AG04449 (cell line): ENCODE results near the gene KCP.

Experiments used
- CTCF ChIA-PET: fragments of 350-600 bp; formaldehyde crosslinking; extraction: SDS; loops from one replicate; lab custom pipeline; 2021; ENCODE audit warnings: antibody characterized with exemption; lab: Yijun Ruan, JAX
- POLR2A ChIA-PET: fragments of 400-600, 350-600 bp; formaldehyde crosslinking; extraction: SDS; loops from one replicate; lab custom pipeline; 2020; ENCODE audit warnings: antibody characterized with exemption, inconsistent platforms; lab: Yijun Ruan, JAX
- DNase-seq: peaks from one replicate; pipeline ENCODE4 v3.0.0-alpha.2; 2010; ENCODE audit warnings: low read depth, low spot score
- H3K4me3 ChIP-seq: 2 replicates; pipeline ENCODE4 v1.5.1; 2011; ENCODE audit warnings: low read depth, mild to moderate bottlenecking, control low read depth, low read length
- TF ChIP-seq, protein P1 (sequence below): IDR thresholded peaks from one replicate; pipeline ENCODE4 v1.5.1; 2011; ENCODE audit warnings: mild to moderate bottlenecking, moderate library complexity, low read length, control low read depth, inconsistent platforms; ENCODE audit not compliant: insufficient read depth; ENCODE audit errors: missing control alignments

KCP gene

DNA sequence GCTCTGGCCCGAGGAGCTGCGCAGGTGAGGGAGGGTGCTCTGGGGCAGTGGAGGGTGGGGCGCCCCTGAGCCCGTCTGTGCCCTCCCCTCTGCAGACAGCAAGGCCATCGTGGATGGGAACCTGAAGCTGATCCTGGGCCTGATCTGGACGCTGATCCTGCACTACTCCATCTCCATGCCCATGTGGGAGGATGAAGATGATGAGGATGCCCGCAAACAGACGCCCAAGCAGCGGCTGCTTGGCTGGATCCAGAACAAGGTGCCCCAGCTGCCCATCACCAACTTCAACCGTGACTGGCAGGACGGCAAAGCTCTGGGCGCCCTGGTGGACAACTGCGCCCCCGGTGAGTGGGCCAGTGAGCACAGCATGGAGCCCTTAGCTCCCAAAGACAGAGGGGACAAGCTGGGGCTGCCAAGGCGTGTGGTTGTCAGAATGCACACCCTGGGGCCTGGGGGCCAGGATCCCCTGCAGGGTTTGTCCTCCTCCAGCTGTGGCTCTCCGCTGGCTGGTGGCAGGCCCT is 75.2 kb downstream of the KCP start:
- POLR2A ChIA-PET = interaction anchor here (0.7 to 1.7 kb wide), 5 partner anchors 8 to 97 kb away, joined by 3 to 6 read pairs (median 4); partner anchors contain the start of genes ATP6V1F and CALU
- TF ChIP-seq, protein P1, sequence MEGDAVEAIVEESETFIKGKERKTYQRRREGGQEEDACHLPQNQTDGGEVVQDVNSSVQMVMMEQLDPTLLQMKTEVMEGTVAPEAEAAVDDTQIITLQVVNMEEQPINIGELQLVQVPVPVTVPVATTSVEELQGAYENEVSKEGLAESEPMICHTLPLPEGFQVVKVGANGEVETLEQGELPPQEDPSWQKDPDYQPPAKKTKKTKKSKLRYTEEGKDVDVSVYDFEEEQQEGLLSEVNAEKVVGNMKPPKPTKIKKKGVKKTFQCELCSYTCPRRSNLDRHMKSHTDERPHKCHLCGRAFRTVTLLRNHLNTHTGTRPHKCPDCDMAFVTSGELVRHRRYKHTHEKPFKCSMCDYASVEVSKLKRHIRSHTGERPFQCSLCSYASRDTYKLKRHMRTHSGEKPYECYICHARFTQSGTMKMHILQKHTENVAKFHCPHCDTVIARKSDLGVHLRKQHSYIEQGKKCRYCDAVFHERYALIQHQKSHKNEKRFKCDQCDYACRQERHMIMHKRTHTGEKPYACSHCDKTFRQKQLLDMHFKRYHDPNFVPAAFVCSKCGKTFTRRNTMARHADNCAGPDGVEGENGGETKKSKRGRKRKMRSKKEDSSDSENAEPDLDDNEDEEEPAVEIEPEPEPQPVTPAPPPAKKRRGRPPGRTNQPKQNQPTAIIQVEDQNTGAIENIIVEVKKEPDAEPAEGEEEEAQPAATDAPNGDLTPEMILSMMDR = no peak
- no peak for DNase-seq
- CTCF ChIA-PET = interaction anchor here (1.1 to 2.4 kb wide), 3 partner anchors 15 to 55 kb away, joined by 3 to 9 read pairs (median 4); no protein-coding TSS in a partner anchor
- no peak overlapping the region for H3K4me3 ChIP-seq

DNA sequence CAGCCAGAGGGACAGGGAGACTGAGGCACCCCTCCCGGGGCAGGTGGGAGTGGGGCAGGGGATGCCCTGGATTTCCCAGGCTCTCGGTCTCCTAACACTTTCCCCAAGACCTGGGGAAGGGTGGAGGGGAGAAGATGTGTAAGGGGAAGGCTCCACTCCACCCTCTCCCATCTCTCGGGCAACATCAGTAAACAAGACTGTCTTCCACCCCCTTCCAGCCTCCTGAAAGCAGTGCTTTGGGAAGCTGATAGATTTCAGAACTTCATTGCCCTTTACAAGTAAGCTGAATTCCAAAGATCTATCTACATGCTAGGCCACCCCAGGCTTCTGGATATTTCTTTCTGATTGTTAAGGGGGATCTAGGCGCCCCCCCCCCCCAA is 76.6 kb downstream of the KCP start:
- POLR2A ChIA-PET = interaction anchor here (0.7 to 4.0 kb wide), 4 partner anchors 11 to 94 kb away, joined by 3 to 39 read pairs (median 12); partner anchors contain the start of genes ATP6V1F and CALU
- H3K4me3 ChIP-seq = peak overlapping the region; percentile 95
- DNase-seq = no peak
- CTCF ChIA-PET = interaction anchor here (0.6 to 2.8 kb wide), 5 partner anchors 10 to 373 kb away, joined by 3 to 17 read pairs (median 3); no protein-coding TSS in a partner anchor
- TF ChIP-seq, protein P1 = no peak

DNA sequence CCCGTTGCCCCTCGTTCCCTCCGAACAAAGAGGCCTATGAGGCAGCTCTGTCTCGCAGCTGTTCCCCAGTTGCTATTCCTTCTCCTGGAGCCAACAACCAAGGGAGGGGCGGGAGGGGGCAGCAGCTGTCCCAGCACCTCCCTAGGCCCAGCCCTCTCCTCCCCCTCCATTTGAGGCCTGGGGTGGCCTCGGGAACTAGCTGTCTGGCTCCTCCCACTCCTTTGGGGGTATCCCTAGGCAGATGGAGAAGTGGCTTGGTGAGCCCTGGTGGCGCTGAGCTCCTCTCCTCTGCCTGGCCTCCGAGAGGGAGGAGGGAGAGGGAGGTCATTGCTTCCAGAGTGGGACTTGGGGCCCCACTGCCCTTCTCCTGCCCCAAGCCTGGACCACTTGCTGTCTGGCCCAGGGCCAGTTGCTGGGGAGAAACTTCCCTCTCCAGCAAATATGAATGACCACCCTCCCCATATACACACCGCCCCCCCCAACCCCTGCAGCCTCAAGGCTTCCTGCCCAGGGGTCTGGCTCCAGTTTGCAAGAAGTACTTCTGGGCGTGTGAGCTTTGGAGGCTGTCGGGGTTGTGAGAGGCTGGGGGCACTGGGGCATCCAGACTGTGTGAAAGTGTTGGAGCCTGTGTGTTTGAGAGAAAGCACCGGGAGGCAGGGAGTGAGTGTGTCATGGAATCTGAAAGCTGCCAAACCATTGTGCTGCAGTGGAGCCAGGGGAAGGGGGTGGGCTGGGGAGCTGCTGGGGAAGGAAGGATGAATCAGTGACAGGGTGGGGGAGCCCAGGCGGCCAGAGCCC is 77.2 kb downstream of the KCP start:
- ChIA-PET CTCF (interaction anchor here (0.7 to 2.8 kb wide), 5 partner anchors 8 to 372 kb away, joined by 3 to 17 read pairs (median 3); no protein-coding TSS in a partner anchor), POLR2A (interaction anchor here (0.7 to 4.0 kb wide), 9 partner anchors 10 to 105 kb away, joined by 3 to 39 read pairs (median 4); partner anchors contain the start of genes ATP6V1F and CALU)
- TF ChIP-seq, protein P1 = no peak
- no peak for DNase-seq
- H3K4me3 ChIP-seq = peak overlapping the region; percentile 95

DNA sequence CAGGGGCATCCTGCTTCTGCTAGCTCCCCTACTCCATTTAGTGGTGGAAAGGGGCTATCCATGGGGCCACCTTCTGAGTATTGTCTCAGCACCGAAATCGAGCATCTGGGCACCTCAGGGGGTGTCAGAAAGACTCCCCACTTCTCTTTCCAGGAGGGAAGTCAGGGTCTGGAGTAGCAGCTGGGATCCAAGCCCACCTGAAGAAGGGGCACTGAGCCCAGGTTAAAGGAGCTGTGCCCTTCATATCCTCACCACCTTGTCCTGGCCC is 77.7 kb downstream of the KCP start:
- peak overlapping the region; percentile 95 for H3K4me3 ChIP-seq

GRCh38 chr7:128831994-128832879 is 78.3 kb downstream of the KCP start:
- peak overlapping the region; percentile 95 for H3K4me3 ChIP-seq
- TF ChIP-seq, protein P1 = no peak
- DNase-seq = no peak
- CTCF ChIA-PET = interaction anchor here (0.8 to 2.8 kb wide), 7 partner anchors 8 to 90 kb away, joined by 3 to 17 read pairs (median 3); no protein-coding TSS in a partner anchor
- POLR2A ChIA-PET = interaction anchor here (0.9 to 4.0 kb wide), 11 partner anchors 16 to 104 kb away, joined by 3 to 39 read pairs (median 4); partner anchors contain the start of genes ATP6V1F, CALU and CCDC136

More for the DNA sequence above, 77.7 kb downstream of the KCP start:
- CTCF ChIA-PET = interaction anchor here (1.3 to 2.8 kb wide), 4 partner anchors 8 to 91 kb away, joined by 3 to 17 read pairs (median 6); no protein-coding TSS in a partner anchor
- POLR2A ChIA-PET = interaction anchor here (0.9 to 4.0 kb wide), 8 partner anchors 15 to 104 kb away, joined by 3 to 39 read pairs (median 4); partner anchors contain the start of genes ATP6V1F and CALU
- DNase-seq = no peak
- TF ChIP-seq, protein P1 = no peak
